ENCODE measurements around the gene MCTP1.

Gene MCTP1

GRCh38 chr5:95114305-95114704 lies 170.6 kb downstream of the MCTP1 start:
- DNase-seq (ENCODE audit: low read depth in 2 of 2), result no peak

GRCh38 chr5:95113489-95113888 lies 171.4 kb downstream of the MCTP1 start:
- no peak for DNase-seq (ENCODE audit: low read depth in 2 of 2)

GRCh38 chr5:95111141-95111540 lies 173.8 kb downstream of the MCTP1 start:
- DNase-seq (ENCODE audit: low read depth in 2 of 2), result no peak

GRCh38 chr5:95110118-95110517 lies 174.8 kb downstream of the MCTP1 start:
- DNase-seq (ENCODE audit: low read depth in 2 of 2), result no peak

DNA sequence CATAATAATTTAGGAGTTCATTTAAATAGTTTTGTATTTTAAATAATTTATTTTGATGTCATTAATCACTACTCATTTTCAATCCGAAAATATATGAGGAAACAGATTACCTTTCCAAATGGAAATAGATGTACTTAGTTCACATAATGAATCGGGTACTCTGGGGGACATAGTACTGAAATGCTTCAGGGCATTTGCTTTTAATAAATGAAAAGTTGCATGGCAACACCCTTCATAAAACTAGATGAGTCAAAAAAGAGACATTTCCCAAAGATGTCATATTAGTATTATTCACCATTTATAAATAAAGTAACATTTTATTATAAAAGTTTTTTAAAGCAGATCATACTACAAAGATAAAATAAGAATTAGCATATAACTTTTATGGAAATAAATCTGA lies 177.8 kb downstream of the MCTP1 start:
- DNase-seq (ENCODE audit: low read depth in 2 of 2), result no peak

- DNase-seq (ENCODE audit: low read depth in 2 of 2), result no peak
Observed at GRCh38 chr5:95105638-95106037, 179.3 kb downstream of the MCTP1 start.

DNA sequence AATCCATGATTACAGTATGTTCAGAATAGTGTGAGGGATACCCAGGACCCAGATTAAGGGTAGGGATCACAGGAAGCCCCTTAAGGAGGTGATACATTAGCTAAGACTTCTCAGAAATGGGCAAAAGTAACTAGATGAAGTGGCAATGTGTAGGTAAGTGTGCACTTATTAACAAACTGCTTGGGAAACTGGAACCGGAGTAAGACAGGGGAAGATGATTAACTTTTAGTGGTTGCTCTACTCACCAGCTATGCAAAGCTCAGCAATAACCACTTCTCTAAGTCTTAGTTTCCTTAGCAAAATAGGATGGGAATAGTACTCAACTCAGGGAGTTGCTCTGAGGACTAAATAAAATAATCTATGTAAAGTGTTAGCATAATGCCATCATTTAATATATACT lies 182.2 kb downstream of the MCTP1 start:
- DNase-seq (ENCODE audit: low read depth in 2 of 2), result no peak

DNA sequence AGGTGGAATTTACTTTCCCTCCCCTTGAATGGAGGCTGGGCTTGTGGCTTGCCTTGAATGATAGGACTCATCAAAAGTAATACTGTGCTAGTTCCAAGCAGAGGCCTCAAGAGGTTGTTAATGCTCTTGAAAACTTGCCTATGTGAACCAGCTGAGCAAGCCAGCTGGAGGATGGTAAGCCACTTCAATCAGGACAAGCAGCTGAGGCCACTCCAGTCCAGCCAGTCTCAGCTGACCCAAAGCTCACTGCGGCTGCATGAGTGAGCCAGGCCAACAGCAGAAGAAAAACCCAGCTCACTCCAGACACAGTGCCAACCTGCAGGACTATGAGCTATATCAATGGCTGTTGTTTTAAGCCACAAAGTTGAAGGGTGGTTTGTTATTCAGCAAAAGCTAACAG lies 182.8 kb downstream of the MCTP1 start:
- no peak for DNase-seq (ENCODE audit: low read depth in 2 of 2)

DNA sequence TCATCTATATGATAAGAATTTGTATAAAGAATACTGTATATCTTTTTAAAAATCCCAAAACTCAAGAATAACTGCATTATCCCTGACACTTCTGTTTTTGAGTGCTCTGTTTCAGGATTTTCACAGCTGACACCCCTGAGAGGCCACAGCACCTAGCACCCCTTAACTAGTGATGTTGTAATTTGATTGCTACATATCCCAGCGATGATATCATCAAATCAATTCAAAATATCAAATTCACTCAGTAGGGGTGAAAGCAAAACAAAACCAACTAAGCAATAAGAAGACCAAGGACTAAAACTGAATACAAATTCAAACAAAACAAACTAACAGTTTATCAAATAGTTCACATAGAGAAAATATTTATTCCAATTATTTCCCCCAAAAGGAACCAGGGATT lies 184.3 kb downstream of the MCTP1 start:
- DNase-seq (ENCODE audit: low read depth in 2 of 2), result no peak

DNA sequence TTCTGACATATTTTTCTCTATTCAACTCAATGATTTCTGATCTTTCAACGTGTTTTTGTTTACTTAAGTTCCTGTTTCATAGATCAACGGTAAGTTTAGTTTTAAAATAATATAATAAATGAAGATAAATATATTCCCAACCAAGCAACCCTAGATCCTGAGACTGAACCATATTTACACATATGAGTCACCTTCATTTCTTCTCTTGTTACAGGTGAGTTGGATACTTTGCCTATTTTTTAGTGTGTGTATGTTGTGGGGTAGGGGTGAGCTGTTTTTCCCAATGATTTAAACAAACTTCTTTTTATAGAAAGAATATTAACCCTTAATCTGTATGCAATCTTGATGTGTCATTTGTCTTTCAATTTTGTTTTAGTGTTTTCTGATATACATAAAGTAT lies 186.9 kb downstream of the MCTP1 start:
- no peak for DNase-seq (ENCODE audit: low read depth in 2 of 2)

DNA sequence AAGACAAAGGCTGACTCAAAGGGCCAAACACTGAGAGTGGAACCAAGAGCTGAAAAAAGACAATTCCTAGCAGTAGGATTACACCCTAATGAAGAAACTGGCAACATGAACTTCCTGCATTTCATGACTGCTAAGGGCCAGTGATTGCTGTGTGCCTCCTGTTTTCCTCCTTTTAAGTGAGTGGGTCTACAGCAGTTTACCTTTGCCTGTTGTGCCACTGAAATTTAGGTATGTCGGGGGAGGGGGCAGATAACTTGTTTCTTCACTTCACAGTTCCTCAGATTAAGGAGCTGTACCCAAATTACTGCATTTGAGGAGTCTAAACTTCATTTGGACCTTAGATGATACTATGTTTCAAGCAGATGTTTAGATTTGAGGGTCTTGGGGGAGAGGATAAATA lies 191.7 kb downstream of the MCTP1 start:
- no peak for DNase-seq (ENCODE audit: low read depth in 2 of 2)

GRCh38 chr5:95090774-95091173 lies 194.1 kb downstream of the MCTP1 start:
- no peak for DNase-seq (ENCODE audit: low read depth in 2 of 2)

DNA sequence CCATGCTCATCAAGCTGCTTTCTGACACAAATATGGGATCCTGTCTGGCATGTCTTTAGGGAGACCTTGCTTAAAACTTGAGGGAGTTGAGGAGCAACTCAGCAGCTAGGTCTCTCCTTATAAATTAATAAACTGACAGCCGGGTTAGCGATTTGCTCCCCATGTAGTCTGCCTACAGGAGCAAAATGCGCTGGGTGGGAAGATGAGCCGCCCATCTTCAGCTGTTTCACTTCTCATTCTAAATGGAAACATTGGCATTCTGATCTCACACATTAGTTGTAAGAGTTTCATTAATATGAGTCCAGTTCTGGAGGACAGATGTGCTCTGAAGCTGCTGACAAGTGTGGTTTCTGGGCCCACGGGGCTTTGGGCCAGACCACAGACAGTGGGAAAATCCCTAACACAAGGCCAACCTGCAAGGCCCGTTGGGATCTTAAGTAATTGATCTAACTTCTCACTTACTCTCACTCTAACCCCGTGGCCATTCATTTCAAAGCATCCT lies 197.0 kb downstream of the MCTP1 start:
- no peak for DNase-seq (ENCODE audit: low read depth in 2 of 2)

- no peak for DNase-seq (ENCODE audit: low read depth in 2 of 2)
Observed at GRCh38 chr5:95086927-95087815, 197.7 kb downstream of the MCTP1 start.

- DNase-seq (ENCODE audit: low read depth in 2 of 2), result no peak
Observed at GRCh38 chr5:95084757-95085156, 200.1 kb downstream of the MCTP1 start.

DNA sequence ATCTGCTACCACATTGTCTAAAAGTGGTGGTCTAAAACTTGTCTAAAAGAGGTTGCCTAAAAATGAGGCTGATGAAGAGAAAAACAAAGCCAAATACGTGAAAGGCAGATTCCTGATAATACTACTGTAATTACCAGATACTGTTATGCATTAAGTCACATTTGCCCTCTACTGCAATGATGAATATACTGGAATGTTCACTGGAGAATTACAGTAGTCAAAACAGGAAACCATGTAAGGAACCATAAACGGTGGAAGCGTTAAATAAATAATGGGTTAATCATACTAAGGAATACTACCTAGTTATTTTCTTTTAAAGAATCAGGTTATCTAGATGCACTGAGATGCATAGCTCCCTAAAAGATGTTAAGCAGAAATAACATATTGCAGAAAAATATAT lies 201.3 kb downstream of the MCTP1 start:
- DNase-seq (ENCODE audit: low read depth in 2 of 2), result no peak

DNA sequence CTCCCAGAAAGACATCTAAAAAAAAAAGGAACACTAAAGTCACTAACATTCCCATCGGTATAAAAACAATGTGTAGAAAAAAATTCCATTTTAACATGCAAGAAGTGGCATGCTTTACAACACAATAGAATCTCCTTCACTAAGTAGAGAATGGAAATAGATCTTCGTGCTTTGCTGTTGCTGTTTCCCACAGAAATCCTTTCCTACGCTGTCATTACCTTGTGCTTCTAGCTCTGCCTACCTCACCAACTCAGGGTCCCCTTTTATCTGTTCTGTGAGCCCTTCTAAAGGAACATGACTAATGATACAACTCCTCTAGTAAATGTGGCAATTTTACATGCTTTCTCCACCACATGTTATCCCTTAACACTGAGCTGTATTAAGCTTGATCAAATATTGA lies 202.9 kb downstream of the MCTP1 start:
- DNase-seq (ENCODE audit: low read depth in 2 of 2), result no peak

DNA sequence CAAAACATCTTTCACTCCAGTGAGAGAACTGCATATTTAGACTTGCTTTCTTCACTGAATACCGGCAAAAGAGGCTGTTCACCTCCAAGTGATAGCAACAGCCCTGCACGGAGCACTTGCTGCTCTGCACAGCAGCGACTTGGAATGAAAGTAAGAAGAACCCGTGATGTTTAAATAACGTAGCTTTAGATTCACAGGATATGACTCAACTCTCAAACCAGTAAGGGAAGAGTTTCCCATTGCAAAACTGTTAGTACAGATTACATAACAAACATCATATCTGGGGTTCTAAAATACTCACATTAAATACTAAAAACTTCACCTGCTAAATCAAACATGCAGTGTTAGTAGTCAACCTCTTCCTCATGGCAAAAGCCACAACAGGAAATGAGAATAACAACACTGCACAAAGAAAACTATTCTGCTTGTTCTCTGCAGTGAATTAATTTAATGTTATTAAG lies 203.4 kb downstream of the MCTP1 start:
- no peak for DNase-seq (ENCODE audit: low read depth in 2 of 2)

GRCh38 chr5:95080441-95080840 lies 204.5 kb downstream of the MCTP1 start:
- DNase-seq (ENCODE audit: low read depth in 2 of 2), result no peak

DNA sequence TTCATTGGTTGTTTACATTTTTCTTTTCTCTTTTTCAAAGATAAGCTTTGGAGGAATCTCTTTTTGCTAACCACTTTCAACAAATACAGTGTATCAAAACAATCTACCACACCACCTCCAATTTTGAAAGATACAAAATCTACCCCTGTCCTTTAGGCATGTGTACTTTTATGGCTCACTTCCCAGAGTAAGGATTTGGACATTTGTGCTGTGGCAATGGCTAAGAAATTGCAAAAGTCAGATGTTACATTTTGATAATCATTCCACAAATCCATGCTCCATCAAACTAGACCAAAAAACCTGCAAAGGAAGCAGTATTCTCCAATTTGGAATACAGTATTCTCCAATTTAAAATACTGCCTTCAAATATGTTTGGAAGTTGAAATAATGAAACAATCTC lies 204.9 kb downstream of the MCTP1 start:
- no peak for DNase-seq (ENCODE audit: low read depth in 2 of 2)

DNA sequence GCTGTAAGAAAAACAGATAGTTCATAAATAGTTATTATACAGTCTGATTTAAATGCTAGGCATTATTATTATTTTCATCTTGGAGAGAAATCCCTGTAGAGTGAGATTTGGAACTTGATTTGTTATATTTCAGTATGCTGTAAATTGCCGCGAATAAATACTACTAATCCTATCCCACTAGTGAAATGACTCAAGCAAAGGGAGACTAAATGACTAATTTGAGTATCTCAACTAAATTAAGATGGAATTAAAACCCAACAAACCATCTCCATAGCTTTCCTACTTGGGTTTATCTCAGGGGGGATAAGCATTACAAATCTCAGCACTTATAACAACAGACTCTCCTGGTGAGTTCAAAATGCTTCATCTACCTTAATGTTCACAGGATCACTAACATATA lies 206.0 kb downstream of the MCTP1 start:
- no peak for DNase-seq (ENCODE audit: low read depth in 2 of 2)

GRCh38 chr5:95076395-95077185 lies 208.3 kb downstream of the MCTP1 start:
- no peak for DNase-seq (ENCODE audit: low read depth in 2 of 2)

DNA sequence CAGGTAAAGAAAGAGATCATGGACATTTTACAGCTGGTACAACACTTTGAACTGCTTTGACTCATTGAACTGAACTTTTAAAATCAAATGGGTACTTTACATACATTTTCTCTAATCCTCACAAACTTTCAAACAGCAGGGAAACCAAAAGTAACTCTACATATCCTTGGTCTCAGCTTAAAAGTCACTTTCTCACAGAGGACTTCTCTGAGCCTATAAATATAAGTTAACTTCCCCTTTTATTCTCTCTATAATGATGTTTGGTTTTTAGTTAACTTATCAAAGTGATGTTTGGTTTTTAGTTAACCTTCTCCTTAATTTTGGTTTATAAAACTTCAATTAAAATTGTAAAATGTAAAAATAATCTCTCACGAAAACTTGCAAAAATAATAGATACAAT lies 209.8 kb downstream of the MCTP1 start:
- no peak for DNase-seq (ENCODE audit: low read depth in 2 of 2)

All from activated CD8-positive, alpha-beta memory T cell treated with anti-CD3 and anti-CD28 coated beads for 4 hours (primary cell).